ENCODE data around the gene SLC38A8.

Gene SLC38A8

GRCh38 chr16:84047206-84047605, 4.6 kb upstream of the SLC38A8 start:
- no peaks in the 10 kb centered on the region for H3K9me3 ChIP-seq (ENCODE audit: low read length)
- H3K27me3 ChIP-seq (ENCODE audit: control insufficient read depth in 1 of 2, insufficient read depth in 2 of 2, low read length in 2 of 2), result peaks cover 0 to 5% of the 10 kb centered on the region in 2 donors
- no peak overlapping the region for H3K4me3 ChIP-seq (ENCODE audit: low read depth in 1 of 2, low read length in 2 of 2)
- no peaks in the 10 kb centered on the region for H3K4me1 ChIP-seq (ENCODE audit: insufficient read depth, low read length)
- H3K9ac ChIP-seq (ENCODE audit: low read length), result no peak overlapping the region
- no peak overlapping the region for H3K27ac ChIP-seq (ENCODE audit: low read depth, low read length)
- peaks cover 28% of the 10 kb centered on the region for H3K36me3 ChIP-seq (ENCODE audit: insufficient read depth, low read length)

- Histone ChIP-seq H3K36me3 (ENCODE audit: insufficient read depth, low read length) (peaks cover 26% of the 10 kb centered on the region), H3K9me3 (ENCODE audit: low read length) (no peaks in the 10 kb centered on the region), H3K27me3 (ENCODE audit: control insufficient read depth in 1 of 2, insufficient read depth in 2 of 2, low read length in 2 of 2) (peaks cover 0 to 5% of the 10 kb centered on the region in 2 donors), H3K4me3 (ENCODE audit: low read depth in 1 of 2, low read length in 2 of 2) (no peak overlapping the region), H3K27ac (ENCODE audit: low read depth, low read length) (no peak overlapping the region), H3K4me1 (ENCODE audit: insufficient read depth, low read length) (no peaks in the 10 kb centered on the region), H3K9ac (ENCODE audit: low read length) (no peak overlapping the region)
Measured at GRCh38 chr16:84045818-84046470, 3.3 kb upstream of the SLC38A8 start.

- Histone ChIP-seq H3K27ac (ENCODE audit: low read depth, low read length) (no peak overlapping the region), H3K27me3 (ENCODE audit: control insufficient read depth in 1 of 2, insufficient read depth in 2 of 2, low read length in 2 of 2) (peaks cover 0 to 5% of the 10 kb centered on the region in 2 donors), H3K9me3 (ENCODE audit: low read length) (no peaks in the 10 kb centered on the region), H3K4me1 (ENCODE audit: insufficient read depth, low read length) (no peaks in the 10 kb centered on the region), H3K36me3 (ENCODE audit: insufficient read depth, low read length) (peaks cover 22% of the 10 kb centered on the region), H3K9ac (ENCODE audit: low read length) (no peak overlapping the region), H3K4me3 (ENCODE audit: low read depth in 1 of 2, low read length in 2 of 2) (no peak overlapping the region)
Measured at GRCh38 chr16:84045001-84045817, 2.6 kb upstream of the SLC38A8 start.

GRCh38 chr16:84044118-84044488, 1.5 kb upstream of the SLC38A8 start:
- Histone ChIP-seq H3K27me3 (ENCODE audit: control insufficient read depth in 1 of 2, insufficient read depth in 2 of 2, low read length in 2 of 2) (peaks cover 0 to 5% of the 10 kb centered on the region in 2 donors), H3K27ac (ENCODE audit: low read depth, low read length) (no peak overlapping the region), H3K9me3 (ENCODE audit: low read length) (no peaks in the 10 kb centered on the region), H3K9ac (ENCODE audit: low read length) (no peak overlapping the region), H3K4me1 (ENCODE audit: insufficient read depth, low read length) (no peaks in the 10 kb centered on the region), H3K36me3 (ENCODE audit: insufficient read depth, low read length) (peaks cover 11% of the 10 kb centered on the region), H3K4me3 (ENCODE audit: low read depth in 1 of 2, low read length in 2 of 2) (no peak overlapping the region)

- no peaks in the 10 kb centered on the region for H3K9me3 ChIP-seq (ENCODE audit: low read length)
- no peak overlapping the region for H3K27ac ChIP-seq (ENCODE audit: low read depth, low read length)
- no peaks in the 10 kb centered on the region for H3K4me1 ChIP-seq (ENCODE audit: insufficient read depth, low read length)
- H3K27me3 ChIP-seq (ENCODE audit: control insufficient read depth in 1 of 2, insufficient read depth in 2 of 2, low read length in 2 of 2), result peaks cover 0 to 5% of the 10 kb centered on the region in 2 donors
- H3K4me3 ChIP-seq (ENCODE audit: low read depth in 1 of 2, low read length in 2 of 2), result no peak overlapping the region
- no peak overlapping the region for H3K9ac ChIP-seq (ENCODE audit: low read length)
- peaks cover 10% of the 10 kb centered on the region for H3K36me3 ChIP-seq (ENCODE audit: insufficient read depth, low read length)
Measured at GRCh38 chr16:84043486-84044117, 1.0 kb upstream of the SLC38A8 start.

GRCh38 chr16:84042879-84043485, 387 bp upstream of the SLC38A8 start:
- no peak overlapping the region for H3K4me3 ChIP-seq (ENCODE audit: low read depth in 1 of 2, low read length in 2 of 2)
- H3K9ac ChIP-seq (ENCODE audit: low read length), result no peak overlapping the region
- H3K27ac ChIP-seq (ENCODE audit: low read depth, low read length), result no peak overlapping the region
- peaks cover 0 to 5% of the 10 kb centered on the region in 2 donors for H3K27me3 ChIP-seq (ENCODE audit: control insufficient read depth in 1 of 2, insufficient read depth in 2 of 2, low read length in 2 of 2)
- peaks cover 5% of the 10 kb centered on the region for H3K36me3 ChIP-seq (ENCODE audit: insufficient read depth, low read length)
- no peaks in the 10 kb centered on the region for H3K4me1 ChIP-seq (ENCODE audit: insufficient read depth, low read length)
- H3K9me3 ChIP-seq (ENCODE audit: low read length), result no peaks in the 10 kb centered on the region

GRCh38 chr16:84041881-84042280, 714 bp downstream of the SLC38A8 start:
- Histone ChIP-seq H3K27me3 (ENCODE audit: control insufficient read depth in 1 of 2, insufficient read depth in 2 of 2, low read length in 2 of 2) (peaks cover 0 to 5% of the 10 kb centered on the region in 2 donors), H3K4me3 (ENCODE audit: low read depth in 1 of 2, low read length in 2 of 2) (no peak overlapping the region), H3K36me3 (ENCODE audit: insufficient read depth, low read length) (no peaks in the 10 kb centered on the region), H3K4me1 (ENCODE audit: insufficient read depth, low read length) (no peaks in the 10 kb centered on the region), H3K9me3 (ENCODE audit: low read length) (no peaks in the 10 kb centered on the region), H3K9ac (ENCODE audit: low read length) (no peak overlapping the region), H3K27ac (ENCODE audit: low read depth, low read length) (no peak overlapping the region)

- Histone ChIP-seq H3K27ac (ENCODE audit: low read depth, low read length) (no peak overlapping the region), H3K4me3 (ENCODE audit: low read depth in 1 of 2, low read length in 2 of 2) (no peak overlapping the region), H3K9me3 (ENCODE audit: low read length) (no peaks in the 10 kb centered on the region), H3K4me1 (ENCODE audit: insufficient read depth, low read length) (no peaks in the 10 kb centered on the region), H3K27me3 (ENCODE audit: control insufficient read depth in 1 of 2, insufficient read depth in 2 of 2, low read length in 2 of 2) (peaks cover 0 to 5% of the 10 kb centered on the region in 2 donors), H3K36me3 (ENCODE audit: insufficient read depth, low read length) (no peaks in the 10 kb centered on the region), H3K9ac (ENCODE audit: low read length) (no peak overlapping the region)
Measured at GRCh38 chr16:84040823-84041820, 1.5 kb downstream of the SLC38A8 start.

- Histone ChIP-seq H3K4me1 (ENCODE audit: insufficient read depth, low read length) (no peaks in the 10 kb centered on the region), H3K4me3 (ENCODE audit: low read depth in 1 of 2, low read length in 2 of 2) (no peak overlapping the region), H3K9me3 (ENCODE audit: low read length) (no peaks in the 10 kb centered on the region), H3K27ac (ENCODE audit: low read depth, low read length) (no peak overlapping the region), H3K36me3 (ENCODE audit: insufficient read depth, low read length) (no peaks in the 10 kb centered on the region), H3K27me3 (ENCODE audit: control insufficient read depth in 1 of 2, insufficient read depth in 2 of 2, low read length in 2 of 2) (peaks cover 0 to 5% of the 10 kb centered on the region in 2 donors), H3K9ac (ENCODE audit: low read length) (no peak overlapping the region)
Measured at GRCh38 chr16:84040226-84040822, 2.3 kb downstream of the SLC38A8 start.

- no peak overlapping the region for H3K4me3 ChIP-seq (ENCODE audit: low read depth in 1 of 2, low read length in 2 of 2)
- no peaks in the 10 kb centered on the region for H3K36me3 ChIP-seq (ENCODE audit: insufficient read depth, low read length)
- H3K27me3 ChIP-seq (ENCODE audit: control insufficient read depth in 1 of 2, insufficient read depth in 2 of 2, low read length in 2 of 2), result peaks cover 0 to 5% of the 10 kb centered on the region in 2 donors
- no peak overlapping the region for H3K9ac ChIP-seq (ENCODE audit: low read length)
- no peak overlapping the region for H3K27ac ChIP-seq (ENCODE audit: low read depth, low read length)
- H3K9me3 ChIP-seq (ENCODE audit: low read length), result no peaks in the 10 kb centered on the region
- H3K4me1 ChIP-seq (ENCODE audit: insufficient read depth, low read length), result no peaks in the 10 kb centered on the region
Measured at GRCh38 chr16:84039696-84040095, 2.9 kb downstream of the SLC38A8 start.
